HCT116 (cell line): ENCODE measurements around the gene NECAP2. TPM values are rescaled to one million over a fixed set of nuclear protein-coding genes. Genes with fewer than 3 reads are reported as not detected.

Experiments
- ATAC-seq: fragments of 200-7000 bp; cut with Tn5 transposase; 2 replicates; pipeline ENCODE4 v1.9.1; 2020; ENCODE audit warnings: mild to moderate bottlenecking, moderate library complexity
- BruUV-seq: library from RNA; stranded (reverse); fragments of 400-500 nt; replicated peaks from 2 replicates; lab custom pipeline; 2021; lab: Mats Ljungman, UMichigan
- CTCF ChIA-PET: fragments of 300-600 bp; sonication (Branson Sonifier 250); formaldehyde crosslinking; loops from one replicate; lab custom pipeline; 2021; ENCODE audit warnings: antibody characterized with exemption; lab: Charles Lee
- POLR2A ChIA-PET: fragments of 300-600, 350-600 bp; sonication (Branson Sonifier 250); formaldehyde crosslinking; loops from one replicate; lab custom pipeline; 2021; ENCODE audit warnings: antibody characterized with exemption; lab: Charles Lee
- RAD21 ChIA-PET, 2 experiments: fragments of 300-600 bp; sonication (Branson Sonifier 250); formaldehyde crosslinking; loops; one replicate each; lab custom pipeline; 2023; ENCODE audit warnings: low total read pairs in 2 of 2; ENCODE audit not compliant: uncharacterized antibody in 2 of 2, unreplicated experiment in 2 of 2, low non-redundant PET in 1 of 2; lab: Charles Lee
- DNase-seq: peaks from one replicate; pipeline ENCODE4 v3.0.0-alpha.2; 2010; ENCODE audit warnings: low read depth, low spot score
- H2AFZ ChIP-seq: fragments of 200-600 bp; shearing (Covaris generic), sonication (generic); 2 replicates; pipeline ENCODE4 v1.6.1; 2017; ENCODE audit warnings: low read depth, mixed run types, mixed read lengths, antibody characterized with exemption, low read length; ENCODE audit not compliant: poor library complexity, severe bottlenecking
- H3K27ac ChIP-seq: 2 replicates; pipeline ENCODE4 v1.5.1; 2012; ENCODE audit warnings: low read depth, low read length
- H3K27me3 ChIP-seq: fragments of 200-600 bp; sonication (generic); 2 replicates; pipeline ENCODE4 v1.6.1; 2016; ENCODE audit warnings: mixed run types, low read length, mixed read lengths; ENCODE audit not compliant: insufficient read depth
- H3K36me3 ChIP-seq, 2 experiments: fragments of 200-500 bp in 1 of 2; fragments of 200-600 bp in 1 of 2; sonication (Bioruptor generic) in 1 of 2; sonication (generic) in 1 of 2; 2 replicates each; pipeline versions ENCODE4 v1.5.1 to v1.6.1; 2014 to 2016; ENCODE audit warnings: low read length in 2 of 2, inconsistent platforms in 1 of 2, mixed read lengths in 1 of 2, mixed run types in 1 of 2; ENCODE audit not compliant: insufficient read depth in 2 of 2, control insufficient read depth in 1 of 2
- H3K4me1 ChIP-seq, 2 experiments: fragments of 200-600 bp in 1 of 2; sonication (generic) in 1 of 2; 2 replicates each; pipeline versions ENCODE4 v1.5.1 to v1.6.1; 2012 to 2017; ENCODE audit warnings: low read length in 2 of 2, inconsistent platforms in 1 of 2, mild to moderate bottlenecking in 1 of 2, mixed read lengths in 1 of 2, mixed run types in 1 of 2, moderate library complexity in 1 of 2; ENCODE audit not compliant: insufficient read depth in 2 of 2, control insufficient read depth in 1 of 2
- H3K4me2 ChIP-seq: fragments of 200-600 bp; sonication (generic); 2 replicates; pipeline ENCODE4 v1.6.1; 2017; ENCODE audit warnings: mixed run types, low read length, mixed read lengths
- H3K4me3 ChIP-seq, 2 experiments: fragments of 200-600 bp in 1 of 2; sonication (generic) in 1 of 2; replicated peaks in 1 of 2; 2 replicates each; pipeline ENCODE4 v1.5.1; 2011 to 2016; ENCODE audit warnings: low read length in 2 of 2, control low read depth in 1 of 2, low read depth in 1 of 2, mild to moderate bottlenecking in 1 of 2, mixed read lengths in 1 of 2, mixed run types in 1 of 2
- H3K79me2 ChIP-seq: fragments of 200-600 bp; sonication (generic); 2 replicates; pipeline ENCODE4 v1.6.1; 2017; ENCODE audit warnings: mild to moderate bottlenecking, mixed run types, low read length, moderate library complexity, mixed read lengths; ENCODE audit not compliant: insufficient read depth
- H3K9ac ChIP-seq: fragments of 200-600 bp; sonication (generic); 2 replicates; pipeline ENCODE4 v1.6.1; 2016; ENCODE audit warnings: low read length, mixed read lengths
- H3K9me2 ChIP-seq: fragments of 200-600 bp; sonication (generic), shearing (Covaris generic); 2 replicates; pipeline ENCODE4 v1.6.1; 2017; ENCODE audit warnings: mixed run types, mild to moderate bottlenecking, moderate library complexity; ENCODE audit not compliant: insufficient read depth
- H3K9me3 ChIP-seq, 2 experiments: fragments of 200-500 bp in 1 of 2; fragments of 200-600 bp in 1 of 2; sonication (Bioruptor generic) in 1 of 2; sonication (generic) in 1 of 2; 2 replicates each; pipeline ENCODE4 v1.6.1; 2014 to 2017; ENCODE audit warnings: low read length in 2 of 2, mixed read lengths in 2 of 2, inconsistent platforms in 1 of 2, low read depth in 1 of 2, mild to moderate bottlenecking in 1 of 2, mixed run types in 1 of 2, moderate library complexity in 1 of 2; ENCODE audit not compliant: control insufficient read depth in 1 of 2, insufficient read depth in 1 of 2
- H4K20me1 ChIP-seq: fragments of 200-600 bp; sonication (generic), shearing (Covaris generic); 2 replicates; pipeline ENCODE4 v1.6.1; 2017; ENCODE audit warnings: mixed run types, mild to moderate bottlenecking, moderate library complexity; ENCODE audit not compliant: insufficient read depth
- CBX3 ChIP-seq: IDR thresholded peaks from 2 replicates; pipeline ENCODE4 v1.6.1; 2012; ENCODE audit warnings: low read depth
- CTCF ChIP-seq, 3 experiments: fragments of 200-600 bp in 1 of 3; sonication (generic) in 1 of 3; IDR thresholded peaks in 2 of 3; conservative IDR thresholded peaks in 1 of 3; 2 replicates each; pipeline ENCODE4 v1.5.1; 2012 to 2017; ENCODE audit warnings: low read depth in 2 of 3, low read length in 2 of 3, antibody characterized with exemption in 1 of 3, borderline replicate concordance in 1 of 3, control low read depth in 1 of 3, mild to moderate bottlenecking in 1 of 3, mixed read lengths in 1 of 3, mixed run types in 1 of 3, moderate library complexity in 1 of 3; ENCODE audit not compliant: insufficient read depth in 1 of 3
- EGR1 ChIP-seq: IDR thresholded peaks from 2 replicates; pipeline ENCODE4 v1.6.1; 2012; ENCODE audit warnings: low read depth
- ELF1 ChIP-seq: IDR thresholded peaks from 2 replicates; pipeline ENCODE4 v1.6.1; 2012; ENCODE audit warnings: low read depth, borderline replicate concordance
- EZH2 ChIP-seq: fragments of 200-600 bp; sonication (generic); IDR thresholded peaks from 2 replicates; pipeline ENCODE4 v1.6.1; 2017; ENCODE audit warnings: antibody characterized with exemption, mixed run types
- EZH2phosphoT487 ChIP-seq: fragments of 200-600 bp; IDR thresholded peaks from 2 replicates; pipeline ENCODE4 v1.6.1; 2018; ENCODE audit warnings: antibody characterized with exemption, borderline replicate concordance
- FOSL1 ChIP-seq: IDR thresholded peaks from 2 replicates; pipeline ENCODE4 v1.6.1; 2012; ENCODE audit warnings: low read depth
- JUND ChIP-seq: IDR thresholded peaks from 2 replicates; pipeline ENCODE4 v1.6.1; 2012
- POLR2AphosphoS5 ChIP-seq: IDR thresholded peaks from 2 replicates; pipeline ENCODE4 v1.6.1; 2011; ENCODE audit warnings: mild to moderate bottlenecking, low read depth, low read length, moderate library complexity
- REST ChIP-seq: IDR thresholded peaks from 2 replicates; pipeline ENCODE4 v1.6.1; 2012; ENCODE audit warnings: low read depth
- SIN3A ChIP-seq: IDR thresholded peaks from 2 replicates; pipeline ENCODE4 v1.6.1; 2012; ENCODE audit warnings: low read depth
- SRF ChIP-seq: IDR thresholded peaks from 2 replicates; pipeline ENCODE4 v1.6.1; 2012; ENCODE audit warnings: low read depth
- TCF7L2 ChIP-seq: IDR thresholded peaks from 2 replicates; pipeline ENCODE4 v1.7.0; 2011; ENCODE audit warnings: borderline replicate concordance, inconsistent platforms; ENCODE audit not compliant: insufficient read depth, insufficient read length; ENCODE audit errors: extremely low read depth
- YY1 ChIP-seq: IDR thresholded peaks from 2 replicates; pipeline ENCODE4 v1.6.1; 2011; ENCODE audit warnings: low read length, low read depth, moderate library complexity, mild to moderate bottlenecking; ENCODE audit not compliant: insufficient replicate concordance; ENCODE audit errors: extremely low read depth
- ZBTB33 ChIP-seq: IDR thresholded peaks from 2 replicates; pipeline ENCODE4 v1.6.1; 2011; ENCODE audit warnings: mild to moderate bottlenecking, low read length, moderate library complexity; ENCODE audit not compliant: insufficient replicate concordance; ENCODE audit errors: extremely low read depth
- ZNF274 ChIP-seq: fragments of 200-500 bp; sonication (Bioruptor generic); IDR thresholded peaks from 2 replicates; pipeline ENCODE4 v1.6.1; 2014; ENCODE audit warnings: mild to moderate bottlenecking, low read depth, low read length, inconsistent platforms
- intact Hi-C: fragments of 100-400 bp; cut with micrococcal nuclease; formaldehyde crosslinking; loops from 2 replicates; pipeline ENCODE4 v1.10.0; 2022
- total RNA-seq: library from RNA; stranded (reverse); gene quantifications from one replicate; pipeline ENCODE4 v1.2.1, GENCODE V29; 2021; ENCODE audit not compliant: unreplicated experiment

The NECAP2 gene
- total RNA-seq, 1 experiment from 2014 or later = 35.5 TPM

- TF ChIP-seq EZH2phosphoT487 = no peak
- TF ChIP-seq ZBTB33 = no peak
- TF ChIP-seq CBX3 = no peak
- TF ChIP-seq JUND = no peak
- no peak for TF ChIP-seq REST
- no peak for TF ChIP-seq SRF
- TF ChIP-seq EZH2 = no peak
- no peak for TF ChIP-seq SIN3A
- no peak for TF ChIP-seq POLR2AphosphoS5
- no peak for TF ChIP-seq ZNF274
- TF ChIP-seq CTCF (IDR thresholded peaks at IDR 0.05 in 2 of 3, conservative IDR thresholded peaks at IDR 0.05 in 1 of 3; ENCODE audit: borderline replicate concordance in 1 of 3, insufficient read depth in 1 of 3, low read depth in 2 of 3, low read length in 2 of 3) = no peak
- TF ChIP-seq TCF7L2 = no peak
- TF ChIP-seq YY1 = no peak
- TF ChIP-seq ELF1 = no peak
- no peak for TF ChIP-seq EGR1
- no peak for TF ChIP-seq FOSL1
- CTCF ChIA-PET = interaction anchor here (1.4 kb wide), 1 partner anchor 202 kb away, joined by 3 read pairs; no protein-coding TSS in a partner anchor
- no peak overlapping the region for H3K4me3 ChIP-seq
- no peaks in the 10 kb centered on the region for H3K27me3 ChIP-seq
- no peaks in the 10 kb centered on the region for H3K9me3 ChIP-seq
- intact Hi-C loops = no loop called here
- no peak overlapping the region for H3K27ac ChIP-seq
- H3K9me2 ChIP-seq = no peaks in the 10 kb centered on the region
- ATAC-seq = no peak
- no TSS peak for BruUV-seq
- peaks cover 0 to 16% of the 10 kb centered on the region in 2 experiments; a peak in 2 of 4 replicates for H3K4me1 ChIP-seq
- H3K36me3 ChIP-seq = no peaks in the 10 kb centered on the region
- H3K4me2 ChIP-seq = no peak overlapping the region
- DNase-seq = no peak
- H3K79me2 ChIP-seq = no peaks in the 10 kb centered on the region
- RAD21 ChIA-PET = no interaction called here
- H3K9ac ChIP-seq = no peak overlapping the region
- POLR2A ChIA-PET = no interaction called here
- H2AFZ ChIP-seq = no peak overlapping the region
- H4K20me1 ChIP-seq = no peaks in the 10 kb centered on the region
Measured at GRCh38 chr1:16418823-16419425, 21.6 kb upstream of the NECAP2 start.
